Stimulated activated CD4-positive, alpha-beta T cell treated with anti-CD3 and anti-CD28 coated beads, Interleukin-4, amount 100 ng/mL, for 1 hour (primary cell): ENCODE results near the gene LINC00632.
"Not testable (repeated sequence)": the region's sequence is repeated elsewhere in the genome, so short reads cannot be mapped to it uniquely, and the experiment has no call there.

Experiments
- DNase-seq: peaks from one replicate; pipeline ENCODE4 v3.0.0-alpha.2; 2020

The LINC00632 gene

GRCh38 chrX:140709421-140709846 is at the start of gene LINC00632:
TSS of gene LINC00632 (plus strand) at chrX:140709759.
- DNase-seq, result no peak

GRCh38 chrX:140661643-140662042 is 47.9 kb upstream of the LINC00632 start:
- no peak for DNase-seq

- no peak for DNase-seq
Measured at GRCh38 chrX:140664939-140665338, 44.6 kb upstream of the LINC00632 start.

GRCh38 chrX:140672840-140673731 is 36.5 kb upstream of the LINC00632 start:
- DNase-seq, result no peak

- DNase-seq, result no peak
Measured at GRCh38 chrX:140687706-140688105, 21.9 kb upstream of the LINC00632 start.

- not testable (repeated sequence) for DNase-seq
Measured at GRCh38 chrX:140691596-140691995, 18.0 kb upstream of the LINC00632 start.

GRCh38 chrX:140697618-140698017 is 11.9 kb upstream of the LINC00632 start:
- no peak for DNase-seq

GRCh38 chrX:140701480-140701879 is 8.1 kb upstream of the LINC00632 start:
- no peak for DNase-seq

GRCh38 chrX:140710710-140711109 is 1.2 kb downstream of the LINC00632 start:
- DNase-seq, result no peak

GRCh38 chrX:140711894-140712293 is 2.3 kb downstream of the LINC00632 start:
- no peak for DNase-seq

- no peak for DNase-seq
Measured at GRCh38 chrX:140712413-140713173, 3.0 kb downstream of the LINC00632 start.

- DNase-seq, result no peak
Measured at GRCh38 chrX:140713174-140713539, 3.6 kb downstream of the LINC00632 start.

GRCh38 chrX:140715787-140716186 is 6.2 kb downstream of the LINC00632 start:
- DNase-seq, result no peak

GRCh38 chrX:140723121-140723715 is 13.7 kb downstream of the LINC00632 start:
- DNase-seq, result no peak

GRCh38 chrX:140724309-140724708 is 14.8 kb downstream of the LINC00632 start:
- no peak for DNase-seq

- DNase-seq, result no peak
Measured at GRCh38 chrX:140724736-140725135, 15.2 kb downstream of the LINC00632 start.

GRCh38 chrX:140725500-140725899 is 15.9 kb downstream of the LINC00632 start:
- DNase-seq, result no peak

GRCh38 chrX:140733766-140734342 is 24.3 kb downstream of the LINC00632 start:
- no peak for DNase-seq

GRCh38 chrX:140744085-140744484 is 34.5 kb downstream of the LINC00632 start:
- DNase-seq, result no peak

GRCh38 chrX:140756941-140757340 is 47.4 kb downstream of the LINC00632 start:
- no peak for DNase-seq

- peak; percentile 2 for DNase-seq
Measured at GRCh38 chrX:140762061-140762460, 52.5 kb downstream of the LINC00632 start.

- peak; percentile 3 for DNase-seq
Measured at GRCh38 chrX:140764401-140764919, 54.9 kb downstream of the LINC00632 start.
